B cell (primary cell): ENCODE data around the gene FBXO2. TPM values are rescaled to one million over a fixed set of nuclear protein-coding genes. Genes with fewer than 3 reads are reported as not detected.

Experiments used
- ATAC-seq: fragments of 200-7000 bp; cut with Tn5 transposase; one replicate; pipeline ENCODE4 v1.10.0; 2021; ENCODE audit warnings: low read depth, mild to moderate bottlenecking, moderate number of reproducible peaks, moderate library complexity
- CTCF ChIA-PET: fragments of 350-600 bp; sonication (Branson Sonifier 250); formaldehyde crosslinking; loops from one replicate; lab custom pipeline; 2021; ENCODE audit warnings: antibody characterized with exemption, inconsistent platforms; lab: Charles Lee
- POLR2A ChIA-PET: fragments of 350-600 bp; sonication (Branson Sonifier 250); formaldehyde crosslinking; loops from one replicate; lab custom pipeline; 2021; ENCODE audit warnings: antibody characterized with exemption; lab: Charles Lee
- DNase-seq: peaks from one replicate; pipeline ENCODE4 v3.0.0; 2013
- H2AFZ ChIP-seq: 2 replicates; pipeline ENCODE4 v1.6.1; 2012; ENCODE audit warnings: mild to moderate bottlenecking, low read depth, low read length; ENCODE audit not compliant: insufficient read depth, poor library complexity, severe bottlenecking
- H3K27ac ChIP-seq, 2 donors: 1 replicate in 1 of 2; 2 replicates in 1 of 2; pipeline ENCODE4 v1.5.1; 2012 to 2013; ENCODE audit warnings: low read length in 2 of 2, mild to moderate bottlenecking in 2 of 2, moderate library complexity in 1 of 2
- H3K27me3 ChIP-seq, 4 experiments: fragments of 200-600 bp in 1 of 4; sonication (generic) in 1 of 4; replicated peaks in 1 of 4; 1 replicate in 2 of 4; 2 replicates in 2 of 4; pipeline versions ENCODE4 v1.6.1 to v1.7.0; 2013 to 2016; ENCODE audit warnings: low read length in 3 of 4, mild to moderate bottlenecking in 2 of 4, mixed read lengths in 1 of 4, moderate library complexity in 1 of 4; ENCODE audit not compliant: insufficient read depth in 4 of 4, control insufficient read depth in 3 of 4; ENCODE audit errors: control extremely low read depth in 1 of 4
- H3K36me3 ChIP-seq, 2 experiments: replicated peaks in 1 of 2; 1 replicate in 1 of 2; 2 replicates in 1 of 2; pipeline versions ENCODE4 v1.6.1 to v1.7.1; 2013; ENCODE audit warnings: low read length in 1 of 2; ENCODE audit not compliant: insufficient read depth in 2 of 2, control insufficient read depth in 1 of 2; ENCODE audit errors: control extremely low read depth in 1 of 2, extremely low read depth in 1 of 2
- H3K4me1 ChIP-seq, 2 donors: fragments of 200-600 bp in 1 of 2; sonication (generic) in 1 of 2; 1 replicate in 1 of 2; 2 replicates in 1 of 2; pipeline versions ENCODE4 v1.5.1 to v1.6.1; 2013 to 2017; ENCODE audit warnings: low read length in 2 of 2; ENCODE audit not compliant: control insufficient read depth in 2 of 2, insufficient read depth in 2 of 2
- H3K4me2 ChIP-seq: replicated peaks from 2 replicates; pipeline ENCODE3; 2012; ENCODE audit warnings: mild to moderate bottlenecking, low read depth, low read length; ENCODE audit not compliant: poor library complexity, severe bottlenecking
- H3K4me3 ChIP-seq, 5 experiments: fragments of 200-600 bp in 1 of 5; sonication (generic) in 1 of 5; 1 replicate in 3 of 5; 2 replicates in 2 of 5; pipeline versions ENCODE4 v1.5.1 to v1.7.0; 2011 to 2016; ENCODE audit warnings: low read length in 4 of 5, mild to moderate bottlenecking in 4 of 5, low read depth in 2 of 5, control low read depth in 1 of 5, moderate library complexity in 1 of 5; ENCODE audit not compliant: insufficient read depth in 1 of 5; ENCODE audit errors: control extremely low read depth in 1 of 5, extremely low read depth in 1 of 5
- H3K79me2 ChIP-seq: fragments of 200-600 bp; sonication (generic); one replicate; pipeline ENCODE4 v1.6.0; 2016; ENCODE audit warnings: low read length; ENCODE audit not compliant: control insufficient read depth, insufficient read depth
- H3K9ac ChIP-seq: fragments of 200-600 bp; sonication (generic); 2 replicates; pipeline ENCODE4 v1.6.1; 2017; ENCODE audit warnings: mild to moderate bottlenecking, low read length, moderate library complexity
- H3K9me3 ChIP-seq, 3 donors: one replicate each; pipeline versions ENCODE4 v1.6.1 to v1.7.1; 2013; ENCODE audit warnings: low read length in 2 of 3; ENCODE audit not compliant: control insufficient read depth in 2 of 3, insufficient read depth in 1 of 3; ENCODE audit errors: control extremely low read depth in 1 of 3
- H4K20me1 ChIP-seq: 2 replicates; pipeline ENCODE4 v1.6.0; 2012; ENCODE audit warnings: mild to moderate bottlenecking, low read length; ENCODE audit not compliant: insufficient read depth, control insufficient read depth, poor library complexity, severe bottlenecking
- H3K27ac Mint-ChIP-seq: one replicate; pipeline ENCODE4 v1.8.0; 2021; ENCODE audit warnings: mixed read lengths
- H3K27me3 Mint-ChIP-seq: one replicate; pipeline ENCODE4 v1.8.0; 2021; ENCODE audit warnings: mixed read lengths
- H3K4me1 Mint-ChIP-seq: one replicate; pipeline ENCODE4 v1.8.0; 2021; ENCODE audit warnings: mixed read lengths
- H3K4me3 Mint-ChIP-seq: one replicate; pipeline ENCODE4 v1.8.0; 2021; ENCODE audit warnings: mixed read lengths
- H3K9me3 Mint-ChIP-seq: one replicate; pipeline ENCODE4 v1.8.0; 2022; ENCODE audit warnings: mixed read lengths; ENCODE audit not compliant: insufficient read depth
- CTCF ChIP-seq: fragments of 200-600 bp; IDR thresholded peaks from one replicate; pipeline ENCODE4 v1.8.0; 2022; ENCODE audit warnings: antibody characterized with exemption, mild to moderate bottlenecking
- EZH2 ChIP-seq: IDR thresholded peaks from 2 replicates; pipeline ENCODE4 v1.6.1; 2012; ENCODE audit warnings: borderline replicate concordance, low read depth, mild to moderate bottlenecking, moderate library complexity, low read length; ENCODE audit not compliant: insufficient read depth, poor library complexity, severe bottlenecking
- WGBS: methylation state at CpG from one replicate; pipeline ENCODE4 v1.1.5; 2013; ENCODE audit warnings: missing lambda C conversion rate; ENCODE audit not compliant: insufficient coverage; 5-methylcytosine and 5-hydroxymethylcytosine counted together
- intact Hi-C: fragments of 100-400 bp; cut with micrococcal nuclease; formaldehyde crosslinking; loops from one replicate; pipeline ENCODE4 v1.10.0; 2022
- polyA plus RNA-seq: library from polyadenylated mRNA; depleted of rRNA; stranded (reverse); fragments of >200 nt; gene quantifications from 2 replicates; pipeline ENCODE4 v1.2.3, GENCODE V29; 2012
- total RNA-seq, 2 donors: library from RNA; stranded (reverse); fragments of 120-200 nt in 1 of 2; gene quantifications; 1 replicate in 1 of 2; 2 replicates in 1 of 2; pipeline versions ENCODE4 v1.2.3 to v1.2.4, GENCODE V29; 2013 to 2022

The FBXO2 gene
- total and polyA plus RNA-seq, 2 donors (not counting 1 experiment from before 2014, with no cell fraction given), result 9.6 TPM

DNA sequence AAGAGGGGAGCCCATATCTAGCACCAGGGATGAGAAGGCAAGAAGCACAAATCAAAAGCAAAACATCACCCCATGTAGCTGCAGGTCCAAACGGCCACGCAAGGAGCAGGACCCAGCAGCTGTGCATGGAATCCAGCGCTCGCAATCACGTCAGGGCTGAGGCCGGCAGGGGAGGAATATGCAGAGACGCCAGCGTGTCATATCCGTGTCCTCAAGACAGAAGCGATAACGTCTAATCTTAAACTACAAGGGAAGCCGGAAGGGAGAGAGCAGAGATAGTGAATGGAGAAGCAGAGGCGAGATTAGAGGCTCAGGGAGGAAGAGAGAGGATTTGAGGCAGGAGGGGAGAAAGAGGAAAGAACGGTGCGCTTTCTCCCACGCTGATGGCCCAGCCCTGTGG lies 39.1 kb downstream of the FBXO2 start:
- no peaks in the 10 kb centered on the region for H3K79me2 ChIP-seq
- no peak overlapping the region for H3K9ac ChIP-seq
- H3K4me3 ChIP-seq, result no peak overlapping the region
- no peaks in the 10 kb centered on the region for H3K4me1 Mint-ChIP-seq
- 80% methylated on average over 11 of the region's 16 CpGs for WGBS
- H2AFZ ChIP-seq, result no peak overlapping the region
- H3K4me2 ChIP-seq, result no peak overlapping the region
- H3K4me1 ChIP-seq, result no peaks in the 10 kb centered on the region
- H3K27ac ChIP-seq, result no peak overlapping the region
- DNase-seq, result no peak
- no peaks in the 10 kb centered on the region for H3K9me3 ChIP-seq
- H3K27me3 ChIP-seq, result peaks cover 0 to 3% (median 0%) of the 10 kb centered on the region in 4 experiments
- TF ChIP-seq EZH2 (no peak), CTCF (no peak)
- no peaks in the 10 kb centered on the region for H3K9me3 Mint-ChIP-seq
- no peak for ATAC-seq
- H3K36me3 ChIP-seq, result no peaks in the 10 kb centered on the region
- no peak overlapping the region for H3K27ac Mint-ChIP-seq
- no peaks in the 10 kb centered on the region for H4K20me1 ChIP-seq
- peaks cover 24% of the 10 kb centered on the region for H3K27me3 Mint-ChIP-seq
- intact Hi-C loops, result no loop called here
- ChIA-PET CTCF (no interaction called here), POLR2A (no interaction called here)
- no peak overlapping the region for H3K4me3 Mint-ChIP-seq

DNA sequence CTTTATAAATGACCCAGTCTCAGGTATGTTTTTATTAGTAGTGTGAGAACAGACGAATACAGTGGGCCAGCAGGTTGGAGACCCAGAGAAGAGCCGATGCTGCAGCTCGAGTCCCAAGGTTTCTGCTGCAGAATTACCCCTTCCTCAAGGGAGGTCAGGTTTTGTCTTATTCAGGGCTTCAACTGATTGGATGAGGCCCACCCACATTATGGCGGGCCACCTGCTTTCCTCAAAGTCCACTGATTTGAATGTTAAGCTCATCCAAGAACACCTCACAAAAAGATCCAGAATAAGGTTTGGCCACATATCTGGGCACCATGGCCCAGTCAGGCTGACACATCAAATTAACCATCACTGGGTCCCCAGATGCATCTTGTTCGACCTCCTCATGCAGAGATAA lies 40.9 kb downstream of the FBXO2 start:
- no peaks in the 10 kb centered on the region for H4K20me1 ChIP-seq
- no peak overlapping the region for H3K27ac ChIP-seq
- H3K9ac ChIP-seq, result no peak overlapping the region
- no peaks in the 10 kb centered on the region for H3K79me2 ChIP-seq
- ChIA-PET CTCF (no interaction called here), POLR2A (no interaction called here)
- TF ChIP-seq CTCF, result no peak
- no peak for TF ChIP-seq EZH2
- no peaks in the 10 kb centered on the region for H3K4me1 Mint-ChIP-seq
- H3K27me3 Mint-ChIP-seq, result peaks cover 21% of the 10 kb centered on the region
- H3K27me3 ChIP-seq, result peaks cover 0 to 3% (median 0%) of the 10 kb centered on the region in 4 experiments
- no peak overlapping the region for H3K4me3 Mint-ChIP-seq
- ATAC-seq, result no peak
- 82% methylated on average over 2 of the region's 5 CpGs for WGBS
- no peak overlapping the region for H3K4me2 ChIP-seq
- no peaks in the 10 kb centered on the region for H3K9me3 Mint-ChIP-seq
- no peak overlapping the region for H3K4me3 ChIP-seq
- H3K9me3 ChIP-seq, result no peaks in the 10 kb centered on the region
- H3K27ac Mint-ChIP-seq, result no peak overlapping the region
- H3K36me3 ChIP-seq, result no peaks in the 10 kb centered on the region
- intact Hi-C loops, result no loop called here
- no peaks in the 10 kb centered on the region for H3K4me1 ChIP-seq
- H2AFZ ChIP-seq, result no peak overlapping the region
- no peak for DNase-seq
